H1 (cell line): Measurements from ENCODE around the gene CFAP58. TPM values are rescaled to one million over a fixed set of nuclear protein-coding genes. Genes with fewer than 3 reads are reported as not detected.

Experiments
- CTCF ChIA-PET: fragments of 300-600 bp; sonication (Branson Sonifier 250); formaldehyde crosslinking; loops from one replicate; lab custom pipeline; 2021; ENCODE audit not compliant: partially characterized antibody; lab: Charles Lee
- POLR2A ChIA-PET: fragments of 300-600 bp; sonication (Branson Sonifier 250); formaldehyde crosslinking; loops from one replicate; lab custom pipeline; 2021; ENCODE audit warnings: inconsistent platforms; ENCODE audit not compliant: partially characterized antibody; lab: Charles Lee
- DNase-seq, 2 experiments: peaks; one replicate each; pipeline versions ENCODE4 v3.0.0 to v3.0.0-alpha.2; 2010 to 2022; ENCODE audit warnings: low spot score in 2 of 2, low read depth in 1 of 2, mixed read lengths in 1 of 2
- FAIRE-seq: peaks from 2 replicates; lab custom pipeline; 2011; peaks lifted over from hg19 to GRCh38; lab: Jason Lieb, UNC
- H2AFZ ChIP-seq: 2 replicates; pipeline ENCODE4 v1.8.1; 2012; ENCODE audit warnings: low read length, inconsistent platforms
- H2AK5ac ChIP-seq: 2 replicates; pipeline ENCODE4 v1.6.1; 2013; ENCODE audit warnings: low read depth, low read length
- H2BK120ac ChIP-seq: replicated peaks from 2 replicates; pipeline ENCODE3; 2013; ENCODE audit warnings: low read depth, low read length, inconsistent platforms
- H2BK12ac ChIP-seq: 2 replicates; pipeline ENCODE4 v1.6.1; 2013; ENCODE audit warnings: low read depth, low read length
- H2BK15ac ChIP-seq: 2 replicates; pipeline ENCODE4 v1.6.1; 2013; ENCODE audit warnings: low read length
- H2BK20ac ChIP-seq: 2 replicates; pipeline ENCODE4 v1.6.1; 2013; ENCODE audit warnings: low read length
- H2BK5ac ChIP-seq: 2 replicates; pipeline ENCODE4 v1.6.1; 2013; ENCODE audit warnings: low read depth, low read length
- H3K14ac ChIP-seq: 2 replicates; pipeline ENCODE4 v1.6.1; 2013; ENCODE audit warnings: inconsistent platforms; ENCODE audit not compliant: insufficient read length
- H3K18ac ChIP-seq: 2 replicates; pipeline ENCODE4 v1.6.1; 2013; ENCODE audit warnings: low read length; ENCODE audit errors: extremely low read depth
- H3K23ac ChIP-seq: 2 replicates; pipeline ENCODE4 v1.6.1; 2013; ENCODE audit warnings: inconsistent platforms; ENCODE audit not compliant: insufficient read length
- H3K23me2 ChIP-seq: 2 replicates; pipeline ENCODE4 v1.6.1; 2013; ENCODE audit warnings: low read depth, low read length
- H3K27ac ChIP-seq: 2 replicates; pipeline ENCODE4 v1.6.1; 2011; ENCODE audit warnings: low read depth, low read length, inconsistent platforms
- H3K27me3 ChIP-seq, 4 experiments: replicated peaks in 1 of 4; 1 replicate in 1 of 4; 2 replicates in 3 of 4; pipeline versions ENCODE4 v1.6.1 to v1.8.1; 2011 to 2013; ENCODE audit warnings: low read length in 3 of 4, mild to moderate bottlenecking in 3 of 4, inconsistent platforms in 2 of 4, mixed read lengths in 2 of 4, moderate library complexity in 1 of 4; ENCODE audit not compliant: control insufficient read depth in 3 of 4, insufficient read depth in 3 of 4; ENCODE audit errors: extremely low read depth in 1 of 4
- H3K36me3 ChIP-seq, 4 experiments: 2 replicates each; pipeline versions ENCODE4 v1.6.1 to v1.8.1; 2011 to 2013; ENCODE audit warnings: mild to moderate bottlenecking in 4 of 4, low read length in 3 of 4, moderate library complexity in 2 of 4, control low read depth in 1 of 4, inconsistent platforms in 1 of 4; ENCODE audit not compliant: insufficient read depth in 4 of 4, control insufficient read depth in 2 of 4
- H3K4ac ChIP-seq: replicated peaks from 2 replicates; pipeline ENCODE3; 2013; ENCODE audit warnings: low read length, low read depth, mixed read lengths, inconsistent platforms; ENCODE audit not compliant: insufficient read length
- H3K4me1 ChIP-seq, 4 experiments: replicated peaks in 1 of 4; 1 replicate in 1 of 4; 2 replicates in 3 of 4; pipeline versions ENCODE4 v1.6.1 to v1.8.1; 2011 to 2013; ENCODE audit warnings: low read length in 3 of 4, inconsistent platforms in 2 of 4, mixed read lengths in 1 of 4; ENCODE audit not compliant: insufficient read depth in 4 of 4, control insufficient read depth in 3 of 4
- H3K4me2 ChIP-seq, 2 experiments: 2 replicates each; pipeline versions ENCODE4 v1.6.1 to v1.8.1; 2011 to 2013; ENCODE audit warnings: low read depth in 2 of 2, low read length in 2 of 2, control low read depth in 1 of 2, inconsistent platforms in 1 of 2, mild to moderate bottlenecking in 1 of 2; ENCODE audit not compliant: insufficient read depth in 1 of 2
- H3K4me3 ChIP-seq, 4 experiments: fragments of 200-600, 300-600 bp in 1 of 4; sonication (generic), shearing (Covaris generic), sonication (Bioruptor Twin) in 1 of 4; 2 replicates each; pipeline versions ENCODE4 v1.5.1 to v1.8.1; 2011 to 2016; ENCODE audit warnings: low read length in 4 of 4, low read depth in 3 of 4, control low read depth in 2 of 4, inconsistent platforms in 2 of 4, mild to moderate bottlenecking in 2 of 4, mixed read lengths in 1 of 4, moderate library complexity in 1 of 4; ENCODE audit not compliant: insufficient read depth in 2 of 4; ENCODE audit errors: extremely low read depth in 1 of 4
- H3K56ac ChIP-seq: replicated peaks from 2 replicates; pipeline ENCODE3; 2013; ENCODE audit warnings: low read depth, mild to moderate bottlenecking, mixed read lengths, low read length, inconsistent platforms; ENCODE audit not compliant: insufficient read length
- H3K79me1 ChIP-seq: 2 replicates; pipeline ENCODE4 v1.6.1; 2013; ENCODE audit warnings: low read depth, low read length, control low read depth
- H3K79me2 ChIP-seq, 2 experiments: 2 replicates each; pipeline versions ENCODE4 v1.6.1 to v1.8.1; 2012 to 2013; ENCODE audit warnings: low read length in 2 of 2, mild to moderate bottlenecking in 2 of 2, inconsistent platforms in 1 of 2; ENCODE audit not compliant: insufficient read depth in 2 of 2, control insufficient read depth in 1 of 2
- H3K9ac ChIP-seq, 4 experiments: replicated peaks in 1 of 4; 1 replicate in 1 of 4; 2 replicates in 3 of 4; pipeline versions ENCODE4 v1.6.1 to v1.8.1; 2011 to 2013; ENCODE audit warnings: low read depth in 3 of 4, low read length in 3 of 4, control low read depth in 2 of 4, mild to moderate bottlenecking in 2 of 4, moderate library complexity in 2 of 4, inconsistent platforms in 1 of 4; ENCODE audit errors: extremely low read depth in 1 of 4
- H3K9me3 ChIP-seq, 2 experiments: 2 replicates each; pipeline versions ENCODE4 v1.6.1 to v1.8.1; 2012 to 2013; ENCODE audit warnings: mild to moderate bottlenecking in 2 of 2, moderate library complexity in 2 of 2, control low read depth in 1 of 2, inconsistent platforms in 1 of 2, low read depth in 1 of 2, low read length in 1 of 2, mixed read lengths in 1 of 2; ENCODE audit not compliant: insufficient read depth in 2 of 2
- H4K20me1 ChIP-seq, 2 experiments: replicated peaks in 1 of 2; 2 replicates each; pipeline versions ENCODE3 to v1.8.1; 2011 to 2013; ENCODE audit warnings: inconsistent platforms in 2 of 2, low read length in 2 of 2, mild to moderate bottlenecking in 1 of 2; ENCODE audit not compliant: insufficient read depth in 2 of 2, control insufficient read depth in 1 of 2
- H4K5ac ChIP-seq: 2 replicates; pipeline ENCODE4 v1.6.1; 2013; ENCODE audit warnings: low read length, low read depth, mixed read lengths, inconsistent platforms; ENCODE audit not compliant: insufficient read length
- H4K8ac ChIP-seq: 2 replicates; pipeline ENCODE4 v1.8.0; 2013; ENCODE audit warnings: mild to moderate bottlenecking, moderate library complexity, low read length, inconsistent platforms; ENCODE audit not compliant: insufficient read depth; ENCODE audit errors: extremely low read depth
- H4K91ac ChIP-seq: replicated peaks from 2 replicates; pipeline ENCODE3; 2013; ENCODE audit warnings: low read length, mixed read lengths, inconsistent platforms; ENCODE audit not compliant: insufficient read length
- CBX5 ChIP-seq: fragments of 300-800, 300-1000 bp; sonication (generic); IDR thresholded peaks from 2 replicates; pipeline ENCODE4 v1.7.1; 2016; ENCODE audit warnings: antibody characterized with exemption, low read length, low read depth
- CTCF ChIP-seq, 3 experiments: IDR thresholded peaks; 1 replicate in 2 of 3; 2 replicates in 1 of 3; pipeline versions ENCODE4 v1.5.1 to v1.6.1; 2011; ENCODE audit warnings: low read length in 3 of 3, mild to moderate bottlenecking in 3 of 3, inconsistent platforms in 2 of 3, low read depth in 1 of 3, moderate library complexity in 1 of 3; ENCODE audit not compliant: insufficient read depth in 1 of 3; ENCODE audit errors: control extremely low read depth in 1 of 3
- FOSL1 ChIP-seq: IDR thresholded peaks from 2 replicates; pipeline ENCODE4 v1.6.1; 2011; ENCODE audit warnings: mild to moderate bottlenecking, low read depth, low read length, moderate library complexity; ENCODE audit not compliant: insufficient read depth
- KDM4A ChIP-seq: IDR thresholded peaks from one replicate; pipeline ENCODE4 v1.7.1; 2012; ENCODE audit warnings: low read depth, mild to moderate bottlenecking, moderate library complexity, low read length, inconsistent platforms; ENCODE audit not compliant: severe bottlenecking
- RAD21 ChIP-seq, 2 experiments: IDR thresholded peaks in 1 of 2; conservative IDR thresholded peaks in 1 of 2; 2 replicates each; pipeline ENCODE4 v1.6.1; 2011; ENCODE audit warnings: low read depth in 2 of 2, low read length in 2 of 2, improper control_type of control experiment in 1 of 2, inconsistent platforms in 1 of 2, mild to moderate bottlenecking in 1 of 2, moderate library complexity in 1 of 2
- TBP ChIP-seq: IDR thresholded peaks from 2 replicates; pipeline ENCODE4 v1.6.1; 2011; ENCODE audit warnings: low read depth, low read length, improper control_type of control experiment
- WGBS, 2 experiments: shearing (Covaris generic) in 1 of 2; methylation state at CpG; one replicate each; pipeline versions ENCODE4 v1.1.6 to v1.1.7; 2013 to 2015; ENCODE audit warnings: low lambda C conversion rate in 2 of 2, mixed read lengths in 2 of 2, inconsistent platforms in 1 of 2, low coverage in 1 of 2, missing lambda C conversion rate in 1 of 2; ENCODE audit not compliant: insufficient replicate concordance in 2 of 2, insufficient coverage in 1 of 2, insufficient read length in 1 of 2; ENCODE audit errors: extremely low coverage in 1 of 2, missing lambda C conversion rate in 1 of 2; 5-methylcytosine and 5-hydroxymethylcytosine counted together
- polyA plus RNA-seq, 7 experiments: library from polyadenylated mRNA; depleted of rRNA in 3 of 7; stranded (reverse) in 5 of 7; unstranded in 2 of 7; fragments of >200 nt in 5 of 7; fragments of 200-250 nt in 2 of 7; gene quantifications; 1 replicate in 5 of 7; 2 replicates in 1 of 7; 4 replicates in 1 of 7; pipeline versions ENCODE4 v1.2.1 to v1.2.3, GENCODE V29; 2011 to 2013; ENCODE audit warnings: missing spikeins in 2 of 7, mixed read lengths in 2 of 7
- total RNA-seq: library from RNA; stranded (reverse); fragmentation: NEBNext Ultra II Directional; extraction: Animal tissue kit (Norgen Biotek cat#: 25700); gene quantifications from 2 replicates; pipeline ENCODE4 v1.2.1, GENCODE V29; 2021

CFAP58 gene
- total and polyA plus RNA-seq, 2 of the 8 experiments (the other 6 are each of a cell fraction or from before 2014, with no cell fraction given): 0.32 to 0.71 TPM

GRCh38 chr10:104350127-104350635 is 3.5 kb upstream of the CFAP58 start:
- no peak overlapping the region for H3K18ac ChIP-seq
- no peak overlapping the region for H2BK120ac ChIP-seq
- no peak for DNase-seq
- H3K4ac ChIP-seq: no peak overlapping the region
- H3K9ac ChIP-seq: no peak overlapping the region
- ChIA-PET POLR2A (interaction anchor here (0.9 to 2.0 kb wide), 8 partner anchors 9 to 57 kb away, joined by 3 to 8 read pairs (median 4); partner anchors contain the start of gene ITPRIP), CTCF (interaction anchor here (0.6 to 17.2 kb wide), 34 partner anchors 9 to 599 kb away, joined by 3 to 379 read pairs (median 5); partner anchors contain the start of genes GSTO1 and ITPRIP)
- no peak overlapping the region for H4K91ac ChIP-seq
- H3K9me3 ChIP-seq: no peaks in the 10 kb centered on the region
- H3K23ac ChIP-seq: no peak overlapping the region
- H3K23me2 ChIP-seq: peaks cover 7% of the 10 kb centered on the region; the same call in 1 of the 2 replicates
- H3K14ac ChIP-seq: no peak overlapping the region
- H3K36me3 ChIP-seq: no peaks in the 10 kb centered on the region
- H4K20me1 ChIP-seq: no peaks in the 10 kb centered on the region
- H2BK20ac ChIP-seq: no peak overlapping the region
- FAIRE-seq: peak; percentile 84
- no peak overlapping the region for H3K56ac ChIP-seq
- H2BK5ac ChIP-seq: 0 out of 2 replicates have a peak overlapping the region, but pooled peaks have one; percentile 55
- no peak overlapping the region for H3K4me3 ChIP-seq
- peak overlapping the region in 1 of 2 experiments; percentile 8; a peak in 1 of 4 replicates for H3K4me2 ChIP-seq
- H2BK15ac ChIP-seq: no peak overlapping the region
- H2BK12ac ChIP-seq: peak overlapping the region; percentile 76; the same call in 1 of the 2 replicates
- no peaks in the 10 kb centered on the region for H3K79me2 ChIP-seq
- H2AFZ ChIP-seq: 0 out of 2 replicates have a peak overlapping the region, but pooled peaks have one; percentile 13
- no peak overlapping the region for H4K5ac ChIP-seq
- WGBS, 2 experiments: 41% methylated on average over 6 of the region's 6 CpGs; no CpG with 5 or more reads in 1 of the 2 experiments
- H4K8ac ChIP-seq: no peak overlapping the region
- TF ChIP-seq TBP (no peak), KDM4A (no peak), CTCF (IDR thresholded peaks at IDR 0.05; ENCODE audit: control extremely low read depth in 1 of 3, insufficient read depth in 1 of 3, low read depth in 1 of 3, low read length in 3 of 3) (peak in 2 of 3 experiments; percentile 50 to 80; a peak in 3 of 4 replicates), RAD21 (IDR thresholded peaks at IDR 0.05 in 1 of 2, conservative IDR thresholded peaks at IDR 0.05 in 1 of 2; ENCODE audit: low read depth in 2 of 2, low read length in 2 of 2) (peak; percentile 87 to 89), CBX5 (no peak), FOSL1 (no peak)
- TF ChIP-seq, all 59 proteins: peak for 2
- no peaks in the 10 kb centered on the region for H3K79me1 ChIP-seq
- no peak overlapping the region for H2AK5ac ChIP-seq
- peaks cover 5 to 13% (median 10%) of the 10 kb centered on the region in 4 experiments for H3K27me3 ChIP-seq
- no peak overlapping the region for H3K27ac ChIP-seq
- peaks cover 0 to 9% (median 1%) of the 10 kb centered on the region in 4 experiments; a peak in 2 of 7 replicates for H3K4me1 ChIP-seq
